ENCODE measurements around the gene GPR141.

- TF ChIP-seq ZNF274 (IDR thresholded peaks at IDR 0.05; ENCODE audit: low read depth, low read length) (no peak), YY1 (IDR thresholded peaks at IDR 0.05; ENCODE audit: insufficient read depth, insufficient read length) (no peak), SUZ12 (IDR thresholded peaks at IDR 0.05; ENCODE audit: extremely low read depth, insufficient read depth, insufficient read length) (no peak)
These were observed 54.8 kb downstream of the GPR141 start for GRCh38 chr7:37738321-37738720.

Measured in NT2/D1 (cell line).